Neuronal stem cell (in vitro differentiated cells): Measurements from ENCODE around the gene LRMDA.

ENCODE experiments used
- DNase-seq: peaks from one replicate; pipeline ENCODE4 v3.0.0-alpha.2; 2013; ENCODE audit warnings: low spot score
- H2AFZ ChIP-seq: one replicate; pipeline ENCODE4 v1.6.1; 2013; ENCODE audit warnings: mild to moderate bottlenecking, low read length, inconsistent platforms
- H2AK5ac ChIP-seq: 2 replicates; pipeline ENCODE4 v1.6.1; 2013; ENCODE audit warnings: low read depth, mild to moderate bottlenecking, inconsistent platforms, low read length, moderate library complexity, mixed read lengths
- H2BK120ac ChIP-seq: 2 replicates; pipeline ENCODE4 v1.6.1; 2013; ENCODE audit warnings: low read depth, mild to moderate bottlenecking, inconsistent platforms, low read length, moderate library complexity, mixed read lengths
- H2BK12ac ChIP-seq: one replicate; pipeline ENCODE4 v1.6.1; 2013; ENCODE audit warnings: low read length, inconsistent platforms
- H2BK15ac ChIP-seq: 2 replicates; pipeline ENCODE4 v1.6.1; 2013; ENCODE audit warnings: mild to moderate bottlenecking, low read length, inconsistent platforms, mixed read lengths
- H2BK5ac ChIP-seq: one replicate; pipeline ENCODE4 v1.6.1; 2013; ENCODE audit warnings: inconsistent platforms, mild to moderate bottlenecking, low read length, moderate library complexity
- H3K14ac ChIP-seq: one replicate; pipeline ENCODE4 v1.6.1; 2013; ENCODE audit warnings: low read length, inconsistent platforms
- H3K18ac ChIP-seq: 2 replicates; pipeline ENCODE4 v1.6.1; 2013; ENCODE audit warnings: low read length, inconsistent platforms
- H3K23ac ChIP-seq: 2 replicates; pipeline ENCODE4 v1.6.1; 2013; ENCODE audit warnings: low read depth, mild to moderate bottlenecking, mixed read lengths, low read length, inconsistent platforms; ENCODE audit not compliant: poor library complexity
- H3K27ac ChIP-seq: replicated peaks from 3 replicates; pipeline ENCODE4 v1.5.1; 2013; ENCODE audit warnings: low read length, inconsistent platforms
- H3K27me3 ChIP-seq, 3 experiments: 2 replicates each; pipeline ENCODE4 v1.6.1; 2013; ENCODE audit warnings: low read length in 3 of 3, mild to moderate bottlenecking in 2 of 3, inconsistent platforms in 1 of 3, low read depth in 1 of 3, mixed read lengths in 1 of 3, moderate library complexity in 1 of 3; ENCODE audit not compliant: control insufficient read depth in 3 of 3, insufficient read depth in 3 of 3
- H3K36me3 ChIP-seq, 2 donors: replicated peaks in 1 of 2; 2 replicates each; pipeline ENCODE4 v1.6.1; 2013; ENCODE audit warnings: low read length in 2 of 2; ENCODE audit not compliant: control insufficient read depth in 2 of 2, insufficient read depth in 2 of 2
- H3K4ac ChIP-seq: 2 replicates; pipeline ENCODE4 v1.6.1; 2013; ENCODE audit warnings: inconsistent platforms, mild to moderate bottlenecking, low read length, moderate library complexity
- H3K4me1 ChIP-seq, 2 donors: 1 replicate in 1 of 2; 2 replicates in 1 of 2; pipeline ENCODE4 v1.6.1; 2013; ENCODE audit warnings: low read length in 2 of 2, low read depth in 1 of 2; ENCODE audit not compliant: control insufficient read depth in 2 of 2, insufficient read depth in 1 of 2
- H3K4me2 ChIP-seq: one replicate; pipeline ENCODE4 v1.6.1; 2013; ENCODE audit warnings: mild to moderate bottlenecking, low read length, inconsistent platforms; ENCODE audit not compliant: insufficient read depth, poor library complexity, severe bottlenecking
- H3K4me3 ChIP-seq, 2 donors: 2 replicates each; pipeline ENCODE4 v1.5.1; 2013; ENCODE audit warnings: low read length in 2 of 2, mild to moderate bottlenecking in 2 of 2, inconsistent platforms in 1 of 2, moderate library complexity in 1 of 2
- H3K79me1 ChIP-seq: one replicate; pipeline ENCODE4 v1.6.1; 2013; ENCODE audit warnings: low read depth, mild to moderate bottlenecking, inconsistent platforms, low read length, moderate library complexity
- H3K9ac ChIP-seq: one replicate; pipeline ENCODE4 v1.6.1; 2013; ENCODE audit warnings: mild to moderate bottlenecking, low read depth, low read length, inconsistent platforms; ENCODE audit not compliant: poor library complexity
- H3K9me3 ChIP-seq, 2 donors: replicated peaks in 1 of 2; 2 replicates each; pipeline versions ENCODE3 to v1.6.1; 2013; ENCODE audit warnings: low read length in 2 of 2, mild to moderate bottlenecking in 2 of 2, inconsistent platforms in 1 of 2, low read depth in 1 of 2, mixed read lengths in 1 of 2, moderate library complexity in 1 of 2; ENCODE audit not compliant: control insufficient read depth in 2 of 2, insufficient read depth in 1 of 2
- H4K8ac ChIP-seq: one replicate; pipeline ENCODE4 v1.6.1; 2013; ENCODE audit warnings: low read depth, mild to moderate bottlenecking, inconsistent platforms, low read length, moderate library complexity
- H4K91ac ChIP-seq: one replicate; pipeline ENCODE4 v1.6.1; 2013; ENCODE audit warnings: low read length, low read depth, mild to moderate bottlenecking, inconsistent platforms; ENCODE audit not compliant: poor library complexity
- WGBS, 2 donors: extraction: QIAGEN DNeasy Blood & Tissue Kit; methylation state at CpG; one replicate each; pipeline ENCODE4 v1.1.7; 2013; ENCODE audit warnings: missing lambda C conversion rate in 2 of 2, mixed read lengths in 1 of 2; ENCODE audit not compliant: insufficient read length in 2 of 2, insufficient replicate concordance in 1 of 2; ENCODE audit errors: extremely low coverage in 2 of 2; 5-methylcytosine and 5-hydroxymethylcytosine counted together

LRMDA gene

DNA sequence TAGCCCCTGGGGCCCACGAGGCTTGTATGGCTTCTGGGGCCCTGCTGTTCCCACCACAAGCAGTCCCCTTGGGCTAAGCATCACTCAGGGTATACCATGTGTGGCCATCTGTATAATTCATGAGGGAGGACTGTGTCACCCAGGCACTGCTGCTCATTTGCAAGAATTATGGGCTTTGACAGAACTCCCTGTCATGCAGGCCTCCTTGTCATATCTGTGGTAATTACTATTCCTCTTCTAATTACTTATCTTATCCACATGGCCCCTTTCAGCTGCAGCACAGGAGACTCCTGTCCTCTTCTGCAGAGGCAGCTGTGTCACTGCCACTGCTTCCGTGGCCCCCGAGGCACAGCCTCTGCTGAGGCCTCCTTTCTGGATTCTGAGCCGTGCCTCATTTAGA is 46.3 kb downstream of the LRMDA start:
- H3K18ac ChIP-seq: no peak overlapping the region
- H3K9ac ChIP-seq: no peak overlapping the region
- no peak overlapping the region for H3K23ac ChIP-seq
- no peak overlapping the region for H3K4me3 ChIP-seq
- no peaks in the 10 kb centered on the region for H3K79me1 ChIP-seq
- H4K91ac ChIP-seq: no peak overlapping the region
- no peak overlapping the region for H3K4ac ChIP-seq
- no peak overlapping the region for H2BK120ac ChIP-seq
- H4K8ac ChIP-seq: no peak overlapping the region
- no peak overlapping the region for H2BK5ac ChIP-seq
- no peak overlapping the region for H3K27ac ChIP-seq
- no peak overlapping the region for H2AFZ ChIP-seq
- peaks cover 0 to 10% (median 0%) of the 10 kb centered on the region in 3 experiments for H3K27me3 ChIP-seq
- no peak overlapping the region for H3K14ac ChIP-seq
- H2BK15ac ChIP-seq: no peak overlapping the region
- no peak overlapping the region for H3K4me2 ChIP-seq
- no peak overlapping the region for H2AK5ac ChIP-seq
- no peak overlapping the region for H2BK12ac ChIP-seq
- H3K9me3 ChIP-seq: peaks cover 0 to 3% of the 10 kb centered on the region in 2 donors
- no peaks in the 10 kb centered on the region for H3K36me3 ChIP-seq
- no CpG with 5 or more reads among the region's 4 CpGs for WGBS, 2 donors
- no peak for DNase-seq
- H3K4me1 ChIP-seq: peaks cover 1% of the 10 kb centered on the region in 2 donors

DNA sequence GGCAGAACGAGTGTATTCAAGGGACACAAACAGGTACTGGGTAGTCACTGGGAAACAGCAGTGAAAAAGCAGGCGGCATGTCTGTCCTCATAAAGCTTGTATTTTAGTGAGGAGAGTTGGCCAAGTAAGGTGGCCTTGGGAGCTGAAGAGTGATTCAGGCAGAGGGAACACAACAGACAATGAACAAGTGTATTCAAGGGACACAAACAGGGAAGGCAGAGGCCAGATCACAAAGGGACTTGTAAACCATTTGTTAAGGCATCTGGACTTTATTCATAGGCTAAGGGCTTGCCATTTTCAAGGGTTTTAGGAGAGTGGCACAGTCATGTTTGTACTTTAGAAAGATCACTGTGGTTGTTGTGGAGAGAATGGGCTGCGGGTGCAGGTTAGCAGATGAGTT is 49.0 kb downstream of the LRMDA start:
- no peaks in the 10 kb centered on the region for H3K36me3 ChIP-seq
- H3K9ac ChIP-seq: no peak overlapping the region
- H3K14ac ChIP-seq: no peak overlapping the region
- no peak overlapping the region for H2BK12ac ChIP-seq
- H3K4me3 ChIP-seq: no peak overlapping the region
- no peaks in the 10 kb centered on the region for H3K79me1 ChIP-seq
- H3K27me3 ChIP-seq: peaks cover 0 to 10% (median 0%) of the 10 kb centered on the region in 3 experiments
- H2BK15ac ChIP-seq: no peak overlapping the region
- DNase-seq: no peak
- no peak overlapping the region for H2BK5ac ChIP-seq
- no peak overlapping the region for H4K91ac ChIP-seq
- no peak overlapping the region for H2BK120ac ChIP-seq
- no peak overlapping the region for H3K23ac ChIP-seq
- H3K18ac ChIP-seq: no peak overlapping the region
- H3K4me2 ChIP-seq: no peak overlapping the region
- H3K27ac ChIP-seq: no peak overlapping the region
- H3K4ac ChIP-seq: no peak overlapping the region
- no peak overlapping the region for H4K8ac ChIP-seq
- H3K4me1 ChIP-seq: peaks cover 0 to 1% of the 10 kb centered on the region in 2 donors
- no peak overlapping the region for H2AFZ ChIP-seq
- no CpG with 5 or more reads among the region's 3 CpGs for WGBS, 2 donors
- H3K9me3 ChIP-seq: no peaks in the 10 kb centered on the region
- no peak overlapping the region for H2AK5ac ChIP-seq

- no peak overlapping the region for H3K4me2 ChIP-seq
- H3K27me3 ChIP-seq: peaks cover 0 to 7% (median 0%) of the 10 kb centered on the region in 3 experiments
- H3K14ac ChIP-seq: no peak overlapping the region
- no peak overlapping the region for H2AK5ac ChIP-seq
- H2BK120ac ChIP-seq: no peak overlapping the region
- H3K36me3 ChIP-seq: no peaks in the 10 kb centered on the region
- no peak overlapping the region for H3K4me3 ChIP-seq
- no CpG with 5 or more reads among the region's 1 CpG for WGBS, 2 donors
- no peak overlapping the region for H2BK12ac ChIP-seq
- no peak overlapping the region for H2BK15ac ChIP-seq
- H4K8ac ChIP-seq: no peak overlapping the region
- H3K4me1 ChIP-seq: peaks cover 0 to 1% of the 10 kb centered on the region in 2 donors
- H3K23ac ChIP-seq: no peak overlapping the region
- no peaks in the 10 kb centered on the region for H3K79me1 ChIP-seq
- H3K9me3 ChIP-seq: peaks cover 0 to 2% of the 10 kb centered on the region in 2 donors
- no peak overlapping the region for H3K27ac ChIP-seq
- H3K9ac ChIP-seq: no peak overlapping the region
- no peak overlapping the region for H2BK5ac ChIP-seq
- H4K91ac ChIP-seq: no peak overlapping the region
- H3K18ac ChIP-seq: no peak overlapping the region
- DNase-seq: no peak
- no peak overlapping the region for H3K4ac ChIP-seq
- no peak overlapping the region for H2AFZ ChIP-seq
Observed at GRCh38 chr10:75483188-75483587, 51.8 kb downstream of the LRMDA start.

DNA sequence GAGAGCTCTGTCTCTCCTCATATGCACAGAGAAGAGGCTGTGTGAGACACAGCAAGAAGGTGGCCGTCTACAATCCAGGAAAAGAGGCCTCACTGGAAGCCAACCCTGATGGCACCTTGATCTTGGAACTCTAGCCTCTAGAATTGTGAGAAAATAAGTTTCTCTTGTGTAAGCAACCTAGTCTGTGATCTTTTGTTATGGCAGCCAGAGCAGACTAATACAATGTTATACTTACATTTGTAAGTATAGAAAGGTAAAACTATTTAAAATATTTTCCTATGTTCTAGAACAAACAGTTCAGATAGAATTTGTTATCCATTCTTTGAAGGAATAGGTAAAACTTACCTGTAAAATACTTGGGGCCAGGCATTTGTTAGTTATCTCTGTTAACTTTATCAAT is 53.3 kb downstream of the LRMDA start:
- no peak for DNase-seq
- H3K27ac ChIP-seq: no peak overlapping the region
- H3K9me3 ChIP-seq: peaks cover 0 to 2% of the 10 kb centered on the region in 2 donors
- no peak overlapping the region for H2AFZ ChIP-seq
- peaks cover 0 to 7% (median 0%) of the 10 kb centered on the region in 3 experiments for H3K27me3 ChIP-seq
- no peak overlapping the region for H3K23ac ChIP-seq
- no peak overlapping the region for H2BK5ac ChIP-seq
- no peaks in the 10 kb centered on the region for H3K79me1 ChIP-seq
- no peak overlapping the region for H3K14ac ChIP-seq
- H3K4ac ChIP-seq: no peak overlapping the region
- H4K91ac ChIP-seq: no peak overlapping the region
- WGBS, 2 donors: no CpG with 5 or more reads among the region's 1 CpG
- H2BK12ac ChIP-seq: no peak overlapping the region
- no peak overlapping the region for H3K4me3 ChIP-seq
- no peak overlapping the region for H3K4me2 ChIP-seq
- H2BK15ac ChIP-seq: no peak overlapping the region
- no peaks in the 10 kb centered on the region for H3K36me3 ChIP-seq
- H2AK5ac ChIP-seq: no peak overlapping the region
- H4K8ac ChIP-seq: no peak overlapping the region
- no peak overlapping the region for H3K18ac ChIP-seq
- H2BK120ac ChIP-seq: no peak overlapping the region
- H3K9ac ChIP-seq: no peak overlapping the region
- peaks cover 0 to 1% of the 10 kb centered on the region in 2 donors for H3K4me1 ChIP-seq
